ENCODE measurements around the gene JARID2.

GRCh38 chr6:15350386-15351083, 104.7 kb downstream of the JARID2 start:
- TF ChIP-seq ELF4 (CRISPR knock-in tag; IDR thresholded peaks at IDR 0.05; ENCODE audit: borderline replicate concordance) (no peak), MIXL1 (CRISPR knock-in tag; IDR thresholded peaks at IDR 0.05) (no peak), PBX3 (CRISPR knock-in tag; IDR thresholded peaks at IDR 0.05; ENCODE audit: borderline replicate concordance) (no peak), GZF1 (CRISPR knock-in tag; IDR thresholded peaks at IDR 0.05) (no peak), ZNF792 (CRISPR knock-in tag; IDR thresholded peaks at IDR 0.05) (no peak), ZNF10 (CRISPR knock-in tag; IDR thresholded peaks at IDR 0.05; ENCODE audit: borderline replicate concordance, low read depth) (no peak), MYNN (CRISPR knock-in tag; IDR thresholded peaks at IDR 0.05; ENCODE audit: low read depth) (no peak), MAFK (conservative IDR thresholded peaks at IDR 0.05 in 1 of 2, IDR thresholded peaks at IDR 0.05 in 1 of 2; ENCODE audit: low read length in 2 of 2) (no peak), CTCF (CRISPR knock-in tag; IDR thresholded peaks at IDR 0.05) (no peak)

All from HepG2 (cell line).